Thymus (tissue), 11 donors: Measurements from ENCODE around the gene UNC13B. TPM values are rescaled to one million over a fixed set of nuclear protein-coding genes. Genes with fewer than 3 reads are reported as not detected.

Source experiments
- DNase-seq, 9 donors: peaks; one replicate each; pipeline ENCODE4 v3.0.0-alpha.2; 2013; ENCODE audit warnings: low spot score in 9 of 9, low read depth in 6 of 9, missing footprints in 1 of 9
- H3K27ac ChIP-seq, 2 donors: one replicate each; pipeline ENCODE4 v1.5.1; 2013; ENCODE audit warnings: control low read depth in 1 of 2, low read depth in 1 of 2, low read length in 1 of 2, mild to moderate bottlenecking in 1 of 2, moderate library complexity in 1 of 2
- H3K27me3 ChIP-seq, 2 donors: one replicate each; pipeline ENCODE4 v1.5.1; 2013; ENCODE audit warnings: low read length in 1 of 2; ENCODE audit not compliant: control insufficient read depth in 2 of 2, insufficient read depth in 1 of 2
- H3K36me3 ChIP-seq, 2 donors: one replicate each; pipeline ENCODE4 v1.5.1; 2013; ENCODE audit warnings: low read length in 1 of 2, mild to moderate bottlenecking in 1 of 2, moderate library complexity in 1 of 2; ENCODE audit not compliant: control insufficient read depth in 2 of 2, insufficient read depth in 2 of 2
- H3K4me1 ChIP-seq, 2 donors: one replicate each; pipeline ENCODE4 v1.5.1; 2013; ENCODE audit warnings: low read length in 2 of 2; ENCODE audit not compliant: control insufficient read depth in 2 of 2, insufficient read depth in 2 of 2
- H3K4me3 ChIP-seq, 2 donors: one replicate each; pipeline ENCODE4 v1.5.1; 2013; ENCODE audit warnings: low read length in 2 of 2, control low read depth in 1 of 2, mild to moderate bottlenecking in 1 of 2
- H3K9me3 ChIP-seq, 2 donors: one replicate each; pipeline ENCODE4 v1.5.1; 2013; ENCODE audit warnings: low read length in 1 of 2, mild to moderate bottlenecking in 1 of 2; ENCODE audit not compliant: control insufficient read depth in 2 of 2, insufficient read depth in 1 of 2
- WGBS: extraction: QIAGEN DNeasy Blood & Tissue Kit; methylation state at CpG from one replicate; pipeline ENCODE4 v1.1.7; 2013; 5-methylcytosine and 5-hydroxymethylcytosine counted together
- polyA plus RNA-seq: library from polyadenylated mRNA; stranded (reverse); fragments of 200-250 nt; gene quantifications from one replicate; pipeline ENCODE4 v1.2.3, GENCODE V29; 2013
- total RNA-seq: library from RNA; stranded (reverse); fragments of 120-200 nt; gene quantifications from one replicate; pipeline ENCODE4 v1.2.4, GENCODE V29; 2013
- donor health status: healthy.

UNC13B gene
- total and polyA plus RNA-seq, 2 donors: 3.5 to 6.9 TPM

GRCh38 chr9:35254984-35255857 lies 93.4 kb downstream of the UNC13B start:
- Histone ChIP-seq H3K27me3 (no peaks in the 10 kb centered on the region), H3K4me3 (no peak overlapping the region), H3K27ac (no peak overlapping the region), H3K4me1 (no peaks in the 10 kb centered on the region), H3K36me3 (no peaks in the 10 kb centered on the region), H3K9me3 (no peaks in the 10 kb centered on the region)
- no peak for DNase-seq
- WGBS: 93% methylated on average over 8 of the region's 8 CpGs

- Histone ChIP-seq H3K36me3 (no peaks in the 10 kb centered on the region), H3K4me1 (no peaks in the 10 kb centered on the region), H3K27me3 (no peaks in the 10 kb centered on the region), H3K27ac (no peak overlapping the region), H3K9me3 (no peaks in the 10 kb centered on the region), H3K4me3 (no peak overlapping the region)
- 95% methylated on average over 6 of the region's 6 CpGs for WGBS
- no peak for DNase-seq
These were observed 96.3 kb downstream of the UNC13B start for GRCh38 chr9:35257986-35258659.

- no peak overlapping the region for H3K27ac ChIP-seq
- WGBS: 50% methylated on average over 5 of the region's 5 CpGs
- no peaks in the 10 kb centered on the region for H3K9me3 ChIP-seq
- no peaks in the 10 kb centered on the region for H3K4me1 ChIP-seq
- no peak overlapping the region for H3K4me3 ChIP-seq
- H3K36me3 ChIP-seq: no peaks in the 10 kb centered on the region
- DNase-seq: peak in 8 of 9 donors; percentile 6 to 69 (median 21)
- no peaks in the 10 kb centered on the region for H3K27me3 ChIP-seq
These were observed 97.1 kb downstream of the UNC13B start for GRCh38 chr9:35258660-35259474.

- Histone ChIP-seq H3K36me3 (no peaks in the 10 kb centered on the region), H3K4me3 (no peak overlapping the region), H3K27me3 (no peaks in the 10 kb centered on the region), H3K4me1 (no peaks in the 10 kb centered on the region), H3K9me3 (no peaks in the 10 kb centered on the region), H3K27ac (no peak overlapping the region)
- DNase-seq: no peak
- WGBS: 94% methylated on average over 1 of the region's 1 CpG
These were observed 98.4 kb downstream of the UNC13B start for GRCh38 chr9:35260186-35260585.

GRCh38 chr9:35262064-35262463 lies 100.3 kb downstream of the UNC13B start:
- H3K27ac ChIP-seq: no peak overlapping the region
- DNase-seq: no peak
- H3K27me3 ChIP-seq: no peaks in the 10 kb centered on the region
- H3K36me3 ChIP-seq: no peaks in the 10 kb centered on the region
- no peaks in the 10 kb centered on the region for H3K4me1 ChIP-seq
- no peak overlapping the region for H3K4me3 ChIP-seq
- 97% methylated on average over 2 of the region's 2 CpGs for WGBS
- H3K9me3 ChIP-seq: no peaks in the 10 kb centered on the region

- DNase-seq: no peak
- Histone ChIP-seq H3K27me3 (no peaks in the 10 kb centered on the region), H3K4me1 (no peaks in the 10 kb centered on the region), H3K9me3 (no peaks in the 10 kb centered on the region), H3K4me3 (no peak overlapping the region), H3K36me3 (no peaks in the 10 kb centered on the region), H3K27ac (no peak overlapping the region)
These were observed 105.9 kb downstream of the UNC13B start for GRCh38 chr9:35267710-35268109.

- no peak overlapping the region for H3K27ac ChIP-seq
- WGBS: 91% methylated on average over 1 of the region's 1 CpG
- no peaks in the 10 kb centered on the region for H3K9me3 ChIP-seq
- no peaks in the 10 kb centered on the region for H3K4me1 ChIP-seq
- no peaks in the 10 kb centered on the region for H3K36me3 ChIP-seq
- no peak for DNase-seq
- no peaks in the 10 kb centered on the region for H3K27me3 ChIP-seq
- H3K4me3 ChIP-seq: no peak overlapping the region
These were observed 108.1 kb downstream of the UNC13B start for GRCh38 chr9:35269919-35270318.

GRCh38 chr9:35271637-35272036 lies 109.8 kb downstream of the UNC13B start:
- H3K27ac ChIP-seq: no peak overlapping the region
- H3K36me3 ChIP-seq: no peaks in the 10 kb centered on the region
- H3K4me3 ChIP-seq: no peak overlapping the region
- no peaks in the 10 kb centered on the region for H3K9me3 ChIP-seq
- 94% methylated on average over 2 of the region's 2 CpGs for WGBS
- H3K4me1 ChIP-seq: no peaks in the 10 kb centered on the region
- DNase-seq: no peak
- no peaks in the 10 kb centered on the region for H3K27me3 ChIP-seq

- 96% methylated on average over 2 of the region's 2 CpGs for WGBS
- H3K27ac ChIP-seq: no peak overlapping the region
- H3K9me3 ChIP-seq: no peaks in the 10 kb centered on the region
- DNase-seq: no peak
- no peaks in the 10 kb centered on the region for H3K27me3 ChIP-seq
- H3K4me1 ChIP-seq: no peaks in the 10 kb centered on the region
- no peak overlapping the region for H3K4me3 ChIP-seq
- no peaks in the 10 kb centered on the region for H3K36me3 ChIP-seq
These were observed 111.2 kb downstream of the UNC13B start for GRCh38 chr9:35272989-35273388.
